Stimulated activated CD4-positive, alpha-beta T cell treated with anti-CD3 and anti-CD28 coated beads, Interleukin-4, amount 100 ng/mL, for 24 hours (primary cell): Measurements from ENCODE around the gene BDNF.
"Not testable (repeated sequence)": the region's sequence is repeated elsewhere in the genome, so short reads cannot be mapped to it uniquely, and the experiment has no call there.

ENCODE experiments used
- DNase-seq: peaks from one replicate; pipeline ENCODE4 v3.0.0-alpha.2; 2020

The BDNF gene

DNA sequence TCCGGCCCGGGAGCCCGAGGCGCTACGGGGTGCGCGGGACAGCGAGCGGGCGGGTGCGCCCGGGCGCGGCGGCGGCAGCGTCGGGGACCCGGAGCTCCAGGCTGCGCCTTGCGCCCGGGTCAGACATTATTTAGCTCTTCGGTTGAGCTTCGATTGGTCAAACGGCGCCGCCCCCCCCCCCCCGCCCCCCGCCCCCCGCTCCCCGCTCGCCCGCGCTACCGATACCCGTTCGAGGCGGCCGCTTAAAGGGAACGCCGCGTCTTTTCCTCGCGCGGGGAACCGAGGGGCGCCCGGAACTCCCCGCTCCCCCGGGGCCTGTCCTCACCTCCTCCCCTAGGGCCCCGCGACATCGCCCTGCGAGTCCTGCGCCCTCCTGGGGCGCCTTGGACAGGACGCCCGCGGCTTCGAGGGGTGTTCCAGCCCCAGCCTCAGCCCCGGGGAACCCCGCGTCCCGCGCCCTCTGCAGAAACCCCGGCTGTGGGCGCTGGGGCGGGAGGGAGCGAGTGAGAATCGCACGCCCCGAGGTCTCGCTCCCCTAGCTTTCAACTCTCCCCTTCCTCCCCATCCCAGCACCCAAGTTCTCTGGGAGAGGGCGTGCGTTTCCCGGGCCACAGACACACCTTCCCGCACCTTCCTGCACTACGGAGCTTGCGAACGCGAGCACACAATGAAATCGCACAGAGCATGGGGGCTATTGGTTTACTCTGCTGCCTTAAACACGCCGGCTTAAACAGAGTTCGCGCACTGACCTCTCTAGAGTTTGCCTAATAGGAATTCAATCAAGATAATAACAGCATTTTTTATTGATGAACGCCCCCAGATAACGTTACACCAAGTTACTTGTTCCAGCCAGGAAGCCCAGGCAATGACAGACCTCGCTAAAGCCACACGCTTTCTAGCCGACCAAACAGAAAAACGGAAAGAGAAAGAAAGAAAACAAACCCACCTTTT lies at the start of gene BDNF:
Gene BDNF, minus strand, starts transcription at position 105 of the 951 bp plus-strand sequence. CDS start 41,891 bp downstream, outside the sequence.
- DNase-seq = no peak

DNA sequence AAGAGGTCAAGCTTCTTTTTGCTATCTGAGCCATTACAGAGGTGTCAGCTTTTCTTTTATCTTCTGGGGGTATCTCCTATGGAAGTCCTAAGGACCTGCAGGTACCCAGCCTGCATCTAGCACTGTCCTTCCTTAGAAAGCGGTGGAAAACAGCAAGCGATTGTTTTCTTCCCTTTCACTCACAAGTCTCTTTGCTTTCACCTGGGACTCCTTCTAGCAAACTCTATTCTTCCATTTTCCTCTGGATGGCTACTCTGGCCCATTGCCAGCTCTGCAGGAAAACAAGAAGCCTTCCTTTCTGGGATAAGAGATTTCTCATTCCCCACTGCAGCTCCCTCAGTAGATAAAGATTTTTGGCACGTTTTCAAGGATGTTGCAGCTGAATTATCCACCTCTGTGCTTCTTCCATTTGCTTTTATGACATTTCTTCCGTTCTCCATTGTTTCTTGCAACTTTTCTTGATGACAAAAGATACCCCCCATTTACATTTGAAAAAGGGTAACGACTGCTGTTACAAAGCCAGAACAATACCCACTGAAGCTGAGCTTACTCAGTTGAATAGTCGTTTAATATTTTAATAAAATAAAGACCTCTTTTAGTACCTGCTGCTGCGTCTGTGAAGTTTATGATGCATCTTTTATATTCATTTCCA lies 40.2 kb upstream of the BDNF start:
- no peak for DNase-seq

DNA sequence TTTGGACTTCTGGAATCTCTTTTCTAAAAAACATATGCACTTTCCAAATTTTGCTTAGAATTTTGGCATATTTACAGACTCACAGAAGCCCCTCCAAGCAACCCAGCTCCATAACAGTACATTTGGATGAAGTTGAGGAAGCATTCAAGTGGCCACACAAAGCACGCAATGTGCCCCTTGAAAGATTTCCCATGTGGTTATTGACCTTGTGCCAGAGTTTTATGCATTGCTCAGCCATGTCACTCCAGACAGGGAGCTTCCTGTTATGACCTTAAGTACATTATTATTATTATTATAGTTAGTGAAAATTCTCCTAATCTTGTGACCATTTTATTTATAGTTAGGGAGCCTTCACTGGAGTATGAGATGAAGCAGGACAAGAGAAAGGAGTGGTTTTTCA lies 35.0 kb upstream of the BDNF start:
- DNase-seq = no peak

DNA sequence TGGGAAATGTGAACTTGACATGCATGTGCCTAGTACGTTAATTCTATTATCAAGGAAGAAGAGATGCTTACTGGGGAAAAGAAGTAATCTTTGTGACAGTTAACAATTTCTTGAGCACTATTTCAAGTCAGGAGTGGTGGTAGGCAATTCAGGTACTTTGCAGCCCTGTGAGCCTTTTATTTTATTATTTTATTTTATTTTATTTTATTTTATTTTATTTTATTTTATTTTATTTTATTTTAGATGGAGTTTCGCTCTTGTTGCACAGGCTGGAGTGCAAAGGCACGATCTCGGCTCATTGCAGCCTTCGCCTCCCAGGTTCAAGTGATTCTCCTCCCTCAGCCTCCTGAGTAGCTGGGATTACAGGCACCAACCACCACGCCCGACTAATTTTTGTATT lies 31.5 kb upstream of the BDNF start:
- DNase-seq = not testable (repeated sequence)

DNA sequence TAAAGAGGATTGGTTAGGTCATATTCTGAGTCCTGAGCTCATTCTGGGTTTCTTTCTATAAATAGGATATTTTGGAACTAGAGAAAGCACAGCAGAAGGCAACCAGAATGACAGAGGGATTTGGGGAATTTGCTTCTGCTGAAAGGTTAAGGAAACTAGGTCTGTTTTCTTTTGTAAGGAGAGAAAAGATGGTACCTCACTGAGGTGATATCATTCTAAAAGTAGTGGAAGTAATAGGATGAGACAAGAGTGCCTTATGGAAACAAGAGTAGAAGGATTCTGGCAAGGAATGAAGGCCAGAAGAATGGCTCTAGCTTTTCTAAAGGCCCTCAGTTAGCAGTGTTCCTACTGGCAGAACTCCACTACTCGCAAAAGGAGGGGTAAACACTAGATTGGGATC lies 26.7 kb upstream of the BDNF start:
- no peak for DNase-seq

DNA sequence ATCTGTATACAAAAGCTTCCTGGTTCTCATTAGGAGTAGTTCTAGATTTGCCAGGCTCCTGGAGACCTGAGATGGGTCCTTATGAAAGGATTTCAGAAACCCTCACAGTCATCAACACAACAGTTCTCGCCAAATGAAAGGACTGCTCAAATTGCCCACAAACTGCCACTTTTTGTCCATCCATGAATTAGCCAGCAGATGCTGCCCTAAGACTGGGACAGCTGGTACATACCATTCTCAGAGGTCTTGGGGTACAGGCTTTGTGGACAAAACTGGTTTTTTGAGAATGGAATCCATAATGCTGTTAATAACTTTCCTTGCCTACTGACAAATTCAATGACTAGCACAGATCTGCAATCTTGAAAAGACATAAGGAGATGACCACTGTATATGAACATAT lies 23.4 kb upstream of the BDNF start:
- no peak for DNase-seq

GRCh38 chr11:27722953-27723344 lies 22.7 kb upstream of the BDNF start:
- DNase-seq = no peak

DNA sequence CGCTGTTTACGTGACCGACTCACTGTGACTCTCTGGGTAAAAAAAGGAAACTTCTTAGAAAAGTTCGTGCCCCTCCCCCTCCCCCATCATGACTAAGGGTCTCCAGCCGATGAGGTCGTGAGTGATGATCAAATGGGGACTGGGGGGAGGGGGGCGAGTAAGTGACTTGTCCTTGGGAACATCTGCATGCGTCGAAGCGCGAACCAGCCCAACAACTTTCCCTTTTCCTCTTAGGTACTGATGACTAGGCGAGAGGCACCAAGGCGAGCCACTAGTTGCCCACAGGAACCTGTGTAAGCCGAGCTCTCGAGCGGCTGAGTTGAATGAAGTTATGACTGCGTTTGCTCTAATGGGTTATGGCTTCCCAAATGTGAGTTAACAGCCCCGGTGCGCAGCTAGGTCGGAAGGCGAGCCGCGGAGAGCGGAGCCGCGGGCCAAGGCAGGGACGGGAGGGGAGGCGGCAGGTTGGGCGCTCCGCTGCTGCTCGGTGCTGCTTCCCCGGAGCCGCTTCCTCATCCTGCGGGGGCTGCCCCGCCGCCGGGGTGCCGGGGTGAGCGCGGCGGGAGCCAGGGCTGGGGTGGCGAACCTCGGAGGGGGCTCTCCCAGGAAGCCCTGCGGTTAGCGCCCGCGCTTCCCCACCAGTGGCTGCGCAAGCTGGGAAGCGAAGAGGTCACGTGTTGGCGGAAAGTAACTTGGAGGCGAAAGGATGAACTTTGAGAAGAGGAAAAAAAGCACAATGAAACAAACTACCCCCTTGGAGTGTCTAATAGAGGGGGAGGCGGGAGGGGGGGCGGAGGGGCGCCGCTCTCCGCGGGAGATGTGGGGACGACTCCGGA lies 22.1 kb upstream of the BDNF start:
- DNase-seq = no peak

- no peak for DNase-seq
Measured at GRCh38 chr11:27721264-27722116, 21.2 kb upstream of the BDNF start.

DNA sequence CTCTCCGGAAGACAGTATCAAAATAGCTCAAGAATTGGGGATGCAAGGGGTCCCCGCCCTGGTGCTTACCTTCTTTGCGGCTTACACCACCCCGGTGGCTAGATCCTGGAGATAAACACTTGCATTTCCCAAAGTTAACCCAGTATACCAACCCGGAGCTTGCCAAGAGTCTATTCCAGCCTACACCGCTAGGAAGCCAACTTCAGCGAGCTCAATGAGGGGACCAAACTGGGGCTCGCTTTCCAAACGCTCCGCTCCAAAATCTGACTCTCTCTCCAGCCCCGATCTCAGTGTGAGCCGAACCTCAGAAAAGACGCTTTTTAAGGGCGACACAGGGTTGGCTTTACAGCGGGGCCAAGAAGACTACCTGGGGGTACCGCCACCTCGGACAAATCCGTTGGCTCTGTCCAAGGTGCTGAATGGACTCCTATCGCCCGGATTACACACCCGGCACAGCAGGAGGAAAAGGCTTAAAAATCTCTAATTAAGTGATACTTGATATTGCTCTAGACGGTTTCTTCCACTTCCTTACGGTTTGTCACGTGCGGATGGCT lies 20.1 kb upstream of the BDNF start:
- DNase-seq = no peak

DNA sequence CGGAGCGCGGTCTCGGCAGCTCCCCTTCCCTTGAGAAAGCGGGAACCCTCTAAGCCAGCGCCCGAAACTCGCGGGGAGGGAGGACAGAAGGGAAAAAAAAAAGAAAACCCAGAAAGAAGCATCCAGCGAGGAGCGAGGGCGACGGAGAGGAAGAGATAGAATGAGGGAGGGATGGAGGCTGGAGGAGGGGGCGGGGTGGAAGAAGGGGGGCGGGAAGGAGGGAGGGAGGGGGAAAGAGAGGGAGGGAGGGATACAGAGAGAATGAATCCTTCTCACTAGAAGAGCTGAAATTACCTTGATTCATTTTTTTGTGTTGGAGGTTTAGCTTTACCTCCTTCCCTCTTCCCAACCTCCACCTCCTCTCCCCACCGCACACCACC lies 19.3 kb upstream of the BDNF start:
- no peak for DNase-seq

DNA sequence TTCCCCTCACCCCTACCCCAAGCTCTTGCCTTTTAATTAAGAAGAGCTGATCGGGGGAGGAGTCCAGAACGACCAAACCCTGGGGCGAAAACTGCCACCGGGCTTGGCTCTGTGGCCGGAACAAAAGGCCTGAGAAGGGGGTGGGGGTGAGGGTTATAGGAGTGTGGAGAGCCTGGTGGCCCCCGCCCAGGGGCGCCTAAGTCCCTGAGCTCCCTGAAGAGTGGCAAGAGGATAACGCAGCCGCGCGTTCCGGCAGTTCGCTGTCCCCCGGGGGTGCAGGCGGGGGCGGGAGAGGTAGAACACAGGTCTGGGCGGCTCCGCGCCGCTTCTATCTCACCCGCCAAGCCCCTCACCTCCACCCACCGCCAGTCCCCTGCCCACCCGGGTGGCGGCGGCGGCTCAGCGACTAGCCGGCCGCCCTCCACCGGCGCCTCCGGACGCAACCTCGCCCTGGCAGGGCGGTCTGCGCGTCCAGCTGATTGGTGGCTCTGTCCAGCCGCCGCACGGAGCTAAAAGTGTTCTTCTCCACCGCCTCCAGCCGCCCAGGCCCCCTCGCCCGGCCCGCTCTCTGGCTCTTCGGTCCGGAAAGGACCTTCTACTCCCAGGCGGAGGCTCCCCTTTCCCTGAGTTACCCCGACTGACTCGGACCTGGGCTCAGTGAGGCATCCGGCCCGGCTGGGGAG lies 18.7 kb upstream of the BDNF start:
- no peak for DNase-seq

DNA sequence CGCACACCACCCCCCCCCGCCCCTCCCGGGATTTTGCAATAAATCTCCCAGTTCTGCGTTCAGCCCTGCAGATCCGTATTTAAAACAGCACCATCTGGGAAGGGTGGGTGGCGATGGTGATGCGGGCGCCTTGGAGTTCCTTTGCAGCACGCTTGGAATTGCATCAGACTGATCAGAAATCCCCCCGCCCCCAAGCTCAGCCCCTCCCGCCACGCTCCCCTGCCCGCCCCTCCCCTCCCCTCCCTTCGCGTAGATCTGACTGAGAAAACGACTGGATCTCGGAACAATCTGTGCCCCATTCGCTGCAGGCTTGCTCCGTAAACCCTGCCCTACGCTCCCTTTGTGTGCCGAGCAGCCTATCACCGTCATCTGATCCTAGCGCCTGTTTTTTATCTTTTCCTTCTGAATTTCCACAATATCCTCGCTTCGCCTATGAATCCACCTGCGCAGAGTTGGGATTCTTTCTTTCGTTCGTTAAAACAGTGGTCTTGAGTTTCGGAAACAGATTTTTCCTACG lies 18.1 kb upstream of the BDNF start:
- DNase-seq = no peak

- DNase-seq = no peak
Measured at GRCh38 chr11:27717801-27718229, 17.6 kb upstream of the BDNF start.

- no peak for DNase-seq
Measured at GRCh38 chr11:27717377-27717776, 17.1 kb upstream of the BDNF start.

DNA sequence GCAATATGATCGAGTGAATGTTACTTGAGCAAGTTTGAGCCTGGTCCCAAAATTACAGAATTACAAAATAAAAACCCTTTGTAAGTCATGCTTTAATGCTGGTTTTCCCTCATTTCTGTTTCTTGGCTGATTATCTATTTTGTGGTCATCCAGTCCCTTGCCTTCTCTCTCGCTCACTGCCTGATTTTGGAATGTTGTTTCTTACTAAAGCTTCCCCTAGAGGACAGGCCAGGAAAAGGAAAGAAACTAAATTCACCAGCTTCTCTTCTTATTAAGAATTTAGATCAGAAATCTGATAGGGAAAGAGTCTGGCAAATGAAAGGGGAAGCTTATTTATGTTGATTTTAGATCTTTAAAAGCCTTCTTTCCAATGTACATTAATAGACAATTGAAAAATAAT lies 16.6 kb upstream of the BDNF start:
- DNase-seq = no peak

DNA sequence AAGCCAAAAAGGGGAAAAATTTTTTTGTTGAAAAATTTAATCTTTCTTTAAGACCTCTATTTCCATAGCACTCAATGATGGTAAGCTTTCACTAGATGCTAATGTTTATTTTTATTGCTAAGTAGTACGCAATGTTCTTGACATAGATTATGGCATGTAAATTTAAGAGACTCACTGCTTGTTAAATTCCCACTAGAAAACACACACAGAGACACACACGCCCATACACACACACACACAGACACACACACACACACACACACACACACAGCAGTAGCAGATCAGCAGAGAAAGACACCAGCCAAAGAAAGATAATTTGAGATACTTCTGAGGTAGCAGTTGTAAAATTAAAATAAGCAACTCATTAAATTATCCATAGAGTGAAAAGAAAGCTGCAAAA lies 16.0 kb upstream of the BDNF start:
- DNase-seq = no peak

- no peak for DNase-seq
Measured at GRCh38 chr11:27711725-27712124, 11.5 kb upstream of the BDNF start.

DNA sequence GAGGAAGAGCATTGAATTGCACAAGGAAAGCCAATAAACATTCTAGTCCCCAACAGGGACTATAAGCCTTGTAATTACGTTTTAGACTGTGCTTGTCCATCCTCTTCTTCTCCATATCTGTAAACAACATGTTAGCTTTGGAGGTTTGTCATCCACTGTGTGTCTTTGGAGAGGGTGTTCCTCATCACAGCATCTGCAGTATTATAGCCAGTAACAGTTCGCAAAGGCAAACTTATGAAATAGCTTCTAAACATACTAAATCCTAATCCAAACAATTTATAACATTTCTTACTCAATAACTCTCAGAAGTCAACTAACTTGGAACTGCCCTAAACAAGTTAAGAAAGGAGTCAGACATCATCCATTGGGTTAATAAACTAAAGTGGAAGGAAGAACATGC lies 10.3 kb upstream of the BDNF start:
- no peak for DNase-seq

- DNase-seq = no peak
Measured at GRCh38 chr11:27707676-27708075, 7.4 kb upstream of the BDNF start.
